Measurements from ENCODE around the gene HS3ST5.

Gene HS3ST5

DNA sequence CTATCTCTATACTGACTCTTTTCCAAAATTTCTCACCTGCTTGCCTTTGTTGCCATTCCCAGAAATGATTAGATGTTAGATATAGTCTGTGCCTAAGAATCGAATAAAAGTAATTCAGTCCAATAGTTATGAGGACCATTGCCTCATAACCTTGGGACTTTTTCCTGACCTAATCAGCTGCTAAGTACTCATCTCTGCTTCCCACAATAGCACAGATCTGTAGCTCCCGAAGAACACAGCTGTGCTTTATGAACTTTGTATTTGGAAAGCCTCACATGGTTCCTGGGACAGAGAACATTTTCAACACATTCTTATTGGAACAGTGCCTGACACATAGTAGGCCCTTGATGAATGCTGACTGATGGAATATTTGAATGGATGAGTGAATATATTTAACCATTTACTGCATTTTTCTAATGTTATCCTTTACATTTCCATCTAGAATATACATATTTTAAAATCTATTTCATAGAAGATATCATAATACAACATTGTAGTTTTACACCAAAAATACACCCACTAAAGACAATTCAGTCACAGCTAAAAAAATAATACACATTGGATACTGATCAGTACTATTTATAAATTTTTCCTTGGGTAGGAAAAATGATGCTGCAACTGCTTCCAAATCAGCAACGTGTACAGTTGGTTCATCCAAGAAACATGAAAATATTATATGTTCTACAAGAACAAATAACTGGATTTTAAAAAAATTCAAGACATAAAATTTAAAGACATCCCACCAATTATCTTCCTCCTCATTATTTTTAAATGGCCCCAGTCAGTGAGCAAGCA lies 53.9 kb downstream of the HS3ST5 start:
- Histone ChIP-seq H3K79me2 (ENCODE audit: insufficient read depth, low read length) (no peaks in the 10 kb centered on the region), H3F3A (ENCODE audit: insufficient read depth) (no peaks in the 10 kb centered on the region), H3K9me2 (replicated peaks; ENCODE audit: insufficient read depth, low read length) (no peaks in the 10 kb centered on the region), H3K27me3 (ENCODE audit: low read length) (no peaks in the 10 kb centered on the region), H3K4me3 (ENCODE audit: insufficient read depth, low read length, poor library complexity, severe bottlenecking) (no peak overlapping the region), H3K36me3 (ENCODE audit: low read length) (no peaks in the 10 kb centered on the region), H2AFZ (ENCODE audit: low read depth, low read length, severe bottlenecking) (no peak overlapping the region), H3K9ac (ENCODE audit: low read length) (no peak overlapping the region), H3K27ac (ENCODE audit: low read depth, low read length) (no peak overlapping the region), H3K4me2 (ENCODE audit: low read depth, low read length, poor library complexity, severe bottlenecking) (no peak overlapping the region), H3K9me3 (ENCODE audit: insufficient read depth, low read length) (no peaks in the 10 kb centered on the region), H4K20me1 (ENCODE audit: low read depth, low read length) (no peaks in the 10 kb centered on the region)
- TF ChIP-seq EZH2phosphoT487 (conservative IDR thresholded peaks at IDR 0.05; ENCODE audit: low read length): no peak
- TF ChIP-seq, protein P1, sequence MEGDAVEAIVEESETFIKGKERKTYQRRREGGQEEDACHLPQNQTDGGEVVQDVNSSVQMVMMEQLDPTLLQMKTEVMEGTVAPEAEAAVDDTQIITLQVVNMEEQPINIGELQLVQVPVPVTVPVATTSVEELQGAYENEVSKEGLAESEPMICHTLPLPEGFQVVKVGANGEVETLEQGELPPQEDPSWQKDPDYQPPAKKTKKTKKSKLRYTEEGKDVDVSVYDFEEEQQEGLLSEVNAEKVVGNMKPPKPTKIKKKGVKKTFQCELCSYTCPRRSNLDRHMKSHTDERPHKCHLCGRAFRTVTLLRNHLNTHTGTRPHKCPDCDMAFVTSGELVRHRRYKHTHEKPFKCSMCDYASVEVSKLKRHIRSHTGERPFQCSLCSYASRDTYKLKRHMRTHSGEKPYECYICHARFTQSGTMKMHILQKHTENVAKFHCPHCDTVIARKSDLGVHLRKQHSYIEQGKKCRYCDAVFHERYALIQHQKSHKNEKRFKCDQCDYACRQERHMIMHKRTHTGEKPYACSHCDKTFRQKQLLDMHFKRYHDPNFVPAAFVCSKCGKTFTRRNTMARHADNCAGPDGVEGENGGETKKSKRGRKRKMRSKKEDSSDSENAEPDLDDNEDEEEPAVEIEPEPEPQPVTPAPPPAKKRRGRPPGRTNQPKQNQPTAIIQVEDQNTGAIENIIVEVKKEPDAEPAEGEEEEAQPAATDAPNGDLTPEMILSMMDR (IDR thresholded peaks at IDR 0.05; ENCODE audit: insufficient read depth, low read length, poor library complexity, severe bottlenecking): no peak

DNA sequence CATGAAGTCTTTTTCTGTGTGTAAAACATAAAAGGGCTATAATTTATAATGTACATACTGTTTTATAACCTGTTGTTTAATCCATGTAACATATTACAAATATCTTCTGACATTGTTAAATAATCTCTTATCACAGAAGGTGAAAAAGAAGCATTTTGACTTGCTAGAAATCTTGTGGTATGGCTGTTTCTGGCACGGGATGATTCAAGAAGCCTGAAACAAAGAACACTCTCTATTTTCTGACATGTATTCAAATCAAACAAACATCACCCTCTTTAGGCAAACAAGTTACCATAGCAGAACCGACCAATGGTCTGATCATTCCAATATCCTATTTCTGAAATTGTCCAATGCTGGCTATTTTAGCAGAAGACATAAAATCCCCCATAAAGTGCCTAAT lies 55.4 kb downstream of the HS3ST5 start:
- Histone ChIP-seq H4K20me1 (ENCODE audit: low read depth, low read length) (no peaks in the 10 kb centered on the region), H3K36me3 (ENCODE audit: low read length) (no peaks in the 10 kb centered on the region), H3K9me3 (ENCODE audit: insufficient read depth, low read length) (no peaks in the 10 kb centered on the region), H3K9me2 (replicated peaks; ENCODE audit: insufficient read depth, low read length) (no peaks in the 10 kb centered on the region), H2AFZ (ENCODE audit: low read depth, low read length, severe bottlenecking) (no peak overlapping the region), H3F3A (ENCODE audit: insufficient read depth) (no peaks in the 10 kb centered on the region), H3K4me3 (ENCODE audit: insufficient read depth, low read length, poor library complexity, severe bottlenecking) (no peak overlapping the region), H3K79me2 (ENCODE audit: insufficient read depth, low read length) (no peaks in the 10 kb centered on the region), H3K27me3 (ENCODE audit: low read length) (no peaks in the 10 kb centered on the region), H3K4me2 (ENCODE audit: low read depth, low read length, poor library complexity, severe bottlenecking) (no peak overlapping the region), H3K27ac (ENCODE audit: low read depth, low read length) (no peak overlapping the region), H3K9ac (ENCODE audit: low read length) (no peak overlapping the region)
- TF ChIP-seq, protein P1 (IDR thresholded peaks at IDR 0.05; ENCODE audit: insufficient read depth, low read length, poor library complexity, severe bottlenecking): no peak
- no peak for TF ChIP-seq EZH2phosphoT487 (conservative IDR thresholded peaks at IDR 0.05; ENCODE audit: low read length)

DNA sequence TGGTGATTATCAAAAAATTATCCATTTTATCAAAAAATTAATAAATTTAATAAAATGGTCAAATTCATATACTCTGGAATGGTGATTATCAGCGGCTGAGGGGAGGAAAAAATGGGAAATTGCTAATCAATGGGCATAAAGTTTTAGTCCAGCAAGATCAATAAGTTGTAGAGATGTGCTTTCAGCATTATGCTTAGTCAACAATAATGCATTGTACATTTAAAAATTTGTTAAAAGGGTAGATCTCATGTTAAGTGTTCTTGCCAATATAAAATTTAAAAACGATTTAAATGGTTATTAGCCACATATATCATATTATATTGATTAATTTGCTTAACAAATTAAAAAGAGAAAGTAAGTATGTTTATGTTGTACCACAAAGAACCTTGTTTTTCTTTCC lies 56.6 kb downstream of the HS3ST5 start:
- Histone ChIP-seq H3K27ac (ENCODE audit: low read depth, low read length) (no peak overlapping the region), H3K27me3 (ENCODE audit: low read length) (no peaks in the 10 kb centered on the region), H3F3A (ENCODE audit: insufficient read depth) (no peaks in the 10 kb centered on the region), H3K4me2 (ENCODE audit: low read depth, low read length, poor library complexity, severe bottlenecking) (no peak overlapping the region), H3K9me2 (replicated peaks; ENCODE audit: insufficient read depth, low read length) (no peaks in the 10 kb centered on the region), H4K20me1 (ENCODE audit: low read depth, low read length) (no peaks in the 10 kb centered on the region), H3K9ac (ENCODE audit: low read length) (no peak overlapping the region), H3K36me3 (ENCODE audit: low read length) (no peaks in the 10 kb centered on the region), H3K4me3 (ENCODE audit: insufficient read depth, low read length, poor library complexity, severe bottlenecking) (no peak overlapping the region), H3K9me3 (ENCODE audit: insufficient read depth, low read length) (no peaks in the 10 kb centered on the region), H3K79me2 (ENCODE audit: insufficient read depth, low read length) (no peaks in the 10 kb centered on the region), H2AFZ (ENCODE audit: low read depth, low read length, severe bottlenecking) (no peak overlapping the region)
- TF ChIP-seq EZH2phosphoT487 (conservative IDR thresholded peaks at IDR 0.05; ENCODE audit: low read length): no peak
- TF ChIP-seq, protein P1 (IDR thresholded peaks at IDR 0.05; ENCODE audit: insufficient read depth, low read length, poor library complexity, severe bottlenecking): no peak

All from SU-DHL-6 (cell line).